HL-60 (cell line): Measurements from ENCODE around the gene CKLF.

Experiments used
- DNase-seq, 2 experiments: peaks; one replicate each; pipeline ENCODE4 v3.0.0-alpha.2; 2010 to 2020; ENCODE audit warnings: low read depth in 1 of 2, low spot score in 1 of 2
- H3K27ac ChIP-seq: fragments of 250-450 bp; sonication (Bioruptor Pico); replicated peaks from 2 replicates; pipeline ENCODE4 v1.5.1; 2020; ENCODE audit warnings: mild to moderate bottlenecking, moderate library complexity
- H3K27me3 ChIP-seq: fragments of 250-450 bp; sonication (Bioruptor Pico); 2 replicates; pipeline ENCODE4 v1.5.1; 2021; ENCODE audit warnings: mild to moderate bottlenecking, moderate library complexity; ENCODE audit not compliant: insufficient read depth, poor library complexity, severe bottlenecking
- H3K4me3 ChIP-seq: replicated peaks from 2 replicates; pipeline ENCODE4 v1.5.1; 2011; ENCODE audit warnings: mild to moderate bottlenecking, control low read depth, low read length; ENCODE audit not compliant: insufficient read depth
- GABPA ChIP-seq: IDR thresholded peaks from 2 replicates; pipeline ENCODE4 v1.6.1; 2012; ENCODE audit warnings: low read depth
- POLR2AphosphoS5 ChIP-seq: IDR thresholded peaks from 2 replicates; pipeline ENCODE4 v1.6.1; 2012; ENCODE audit warnings: low read depth
- SPI1 ChIP-seq: IDR thresholded peaks from 2 replicates; pipeline ENCODE4 v1.6.1; 2012; ENCODE audit warnings: low read depth, mild to moderate bottlenecking, borderline replicate concordance
- TF ChIP-seq, protein P1 (sequence below): IDR thresholded peaks from one replicate; pipeline ENCODE4 v1.5.1; 2011; ENCODE audit warnings: low read length, control low read depth, inconsistent platforms; ENCODE audit not compliant: insufficient read depth
- TF ChIP-seq, protein P2 (sequence below): IDR thresholded peaks from 2 replicates; pipeline ENCODE4 v1.6.1; 2012; ENCODE audit warnings: low read depth; ENCODE audit not compliant: insufficient replicate concordance

CKLF gene

DNA sequence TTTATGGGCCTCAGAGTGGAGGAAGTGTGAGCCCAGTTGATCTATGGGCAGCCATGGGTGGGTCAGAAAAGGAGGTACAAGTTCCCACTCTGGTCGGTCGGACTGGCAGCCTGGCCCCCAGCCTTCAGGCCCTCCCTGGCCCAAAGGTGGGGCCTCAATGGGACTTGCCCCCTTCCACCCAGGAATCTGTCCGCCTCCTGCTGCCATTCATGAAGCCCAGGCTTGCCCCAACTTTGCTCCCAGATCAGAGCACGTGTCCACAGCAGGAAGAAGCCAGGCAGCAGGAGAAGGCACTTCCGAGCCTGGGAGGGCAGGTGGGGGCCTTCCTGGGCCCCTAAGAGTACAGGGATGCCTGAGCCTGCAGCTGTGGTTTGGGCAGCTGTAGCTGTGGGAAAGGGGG, 49.1 kb downstream of the CKLF start:
- H3K27ac ChIP-seq, result no peak overlapping the region
- no peak for DNase-seq
- H3K27me3 ChIP-seq, result no peaks in the 10 kb centered on the region
- no peak overlapping the region for H3K4me3 ChIP-seq
- TF ChIP-seq GABPA, result no peak
- TF ChIP-seq, protein P1, sequence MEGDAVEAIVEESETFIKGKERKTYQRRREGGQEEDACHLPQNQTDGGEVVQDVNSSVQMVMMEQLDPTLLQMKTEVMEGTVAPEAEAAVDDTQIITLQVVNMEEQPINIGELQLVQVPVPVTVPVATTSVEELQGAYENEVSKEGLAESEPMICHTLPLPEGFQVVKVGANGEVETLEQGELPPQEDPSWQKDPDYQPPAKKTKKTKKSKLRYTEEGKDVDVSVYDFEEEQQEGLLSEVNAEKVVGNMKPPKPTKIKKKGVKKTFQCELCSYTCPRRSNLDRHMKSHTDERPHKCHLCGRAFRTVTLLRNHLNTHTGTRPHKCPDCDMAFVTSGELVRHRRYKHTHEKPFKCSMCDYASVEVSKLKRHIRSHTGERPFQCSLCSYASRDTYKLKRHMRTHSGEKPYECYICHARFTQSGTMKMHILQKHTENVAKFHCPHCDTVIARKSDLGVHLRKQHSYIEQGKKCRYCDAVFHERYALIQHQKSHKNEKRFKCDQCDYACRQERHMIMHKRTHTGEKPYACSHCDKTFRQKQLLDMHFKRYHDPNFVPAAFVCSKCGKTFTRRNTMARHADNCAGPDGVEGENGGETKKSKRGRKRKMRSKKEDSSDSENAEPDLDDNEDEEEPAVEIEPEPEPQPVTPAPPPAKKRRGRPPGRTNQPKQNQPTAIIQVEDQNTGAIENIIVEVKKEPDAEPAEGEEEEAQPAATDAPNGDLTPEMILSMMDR, result no peak
- TF ChIP-seq SPI1, result no peak
- no peak for TF ChIP-seq POLR2AphosphoS5
- TF ChIP-seq, protein P2, sequence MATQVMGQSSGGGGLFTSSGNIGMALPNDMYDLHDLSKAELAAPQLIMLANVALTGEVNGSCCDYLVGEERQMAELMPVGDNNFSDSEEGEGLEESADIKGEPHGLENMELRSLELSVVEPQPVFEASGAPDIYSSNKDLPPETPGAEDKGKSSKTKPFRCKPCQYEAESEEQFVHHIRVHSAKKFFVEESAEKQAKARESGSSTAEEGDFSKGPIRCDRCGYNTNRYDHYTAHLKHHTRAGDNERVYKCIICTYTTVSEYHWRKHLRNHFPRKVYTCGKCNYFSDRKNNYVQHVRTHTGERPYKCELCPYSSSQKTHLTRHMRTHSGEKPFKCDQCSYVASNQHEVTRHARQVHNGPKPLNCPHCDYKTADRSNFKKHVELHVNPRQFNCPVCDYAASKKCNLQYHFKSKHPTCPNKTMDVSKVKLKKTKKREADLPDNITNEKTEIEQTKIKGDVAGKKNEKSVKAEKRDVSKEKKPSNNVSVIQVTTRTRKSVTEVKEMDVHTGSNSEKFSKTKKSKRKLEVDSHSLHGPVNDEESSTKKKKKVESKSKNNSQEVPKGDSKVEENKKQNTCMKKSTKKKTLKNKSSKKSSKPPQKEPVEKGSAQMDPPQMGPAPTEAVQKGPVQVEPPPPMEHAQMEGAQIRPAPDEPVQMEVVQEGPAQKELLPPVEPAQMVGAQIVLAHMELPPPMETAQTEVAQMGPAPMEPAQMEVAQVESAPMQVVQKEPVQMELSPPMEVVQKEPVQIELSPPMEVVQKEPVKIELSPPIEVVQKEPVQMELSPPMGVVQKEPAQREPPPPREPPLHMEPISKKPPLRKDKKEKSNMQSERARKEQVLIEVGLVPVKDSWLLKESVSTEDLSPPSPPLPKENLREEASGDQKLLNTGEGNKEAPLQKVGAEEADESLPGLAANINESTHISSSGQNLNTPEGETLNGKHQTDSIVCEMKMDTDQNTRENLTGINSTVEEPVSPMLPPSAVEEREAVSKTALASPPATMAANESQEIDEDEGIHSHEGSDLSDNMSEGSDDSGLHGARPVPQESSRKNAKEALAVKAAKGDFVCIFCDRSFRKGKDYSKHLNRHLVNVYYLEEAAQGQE, result no peak

DNA sequence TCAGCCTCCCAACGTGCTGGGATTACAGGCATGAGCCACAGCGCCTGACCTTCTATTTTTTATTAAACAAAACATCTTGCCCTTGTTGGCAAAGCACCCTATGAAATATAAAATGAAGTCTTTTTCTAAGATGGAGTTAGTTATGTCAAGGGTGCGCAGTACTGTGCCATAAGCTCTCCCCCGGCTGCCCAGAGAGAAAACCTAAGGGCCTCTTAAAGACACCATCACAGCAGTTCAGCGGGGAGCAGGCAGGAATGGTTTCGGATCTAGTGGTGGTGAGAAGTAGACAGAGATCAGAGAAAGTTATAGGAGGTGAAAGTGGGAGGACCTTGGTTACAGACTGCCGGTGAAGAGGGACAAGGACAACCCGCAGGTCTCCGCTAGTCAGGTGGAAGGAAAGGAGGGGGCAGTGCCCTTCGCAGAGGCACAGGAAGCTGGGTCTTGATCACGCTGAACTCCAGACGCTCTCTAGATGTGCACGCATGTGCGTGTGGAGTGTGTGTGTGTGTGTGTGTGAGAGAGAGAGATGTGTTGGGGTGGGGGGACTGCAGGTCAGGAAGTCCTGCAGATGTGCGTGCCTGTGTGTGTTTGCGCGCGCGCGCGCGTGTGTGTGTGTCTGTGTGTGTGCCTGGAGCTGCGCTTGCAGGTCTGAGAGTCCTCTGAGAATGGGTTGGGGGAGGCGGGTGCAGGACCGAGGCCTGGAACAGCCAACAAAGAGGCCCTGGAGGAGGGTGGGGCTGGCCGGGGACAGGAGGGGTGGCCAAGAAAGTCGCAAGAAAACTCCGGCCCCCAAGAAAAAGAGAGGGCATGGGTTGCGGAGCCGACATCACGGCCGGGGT, 51.4 kb downstream of the CKLF start:
- no peaks in the 10 kb centered on the region for H3K27me3 ChIP-seq
- DNase-seq, result peak; percentile 86 to 95
- peak overlapping the region; percentile 88 for H3K27ac ChIP-seq
- TF ChIP-seq POLR2AphosphoS5, result peak; percentile 89
- no peak for TF ChIP-seq GABPA
- TF ChIP-seq SPI1, result no peak
- H3K4me3 ChIP-seq, result peak overlapping the region; percentile 84

DNA sequence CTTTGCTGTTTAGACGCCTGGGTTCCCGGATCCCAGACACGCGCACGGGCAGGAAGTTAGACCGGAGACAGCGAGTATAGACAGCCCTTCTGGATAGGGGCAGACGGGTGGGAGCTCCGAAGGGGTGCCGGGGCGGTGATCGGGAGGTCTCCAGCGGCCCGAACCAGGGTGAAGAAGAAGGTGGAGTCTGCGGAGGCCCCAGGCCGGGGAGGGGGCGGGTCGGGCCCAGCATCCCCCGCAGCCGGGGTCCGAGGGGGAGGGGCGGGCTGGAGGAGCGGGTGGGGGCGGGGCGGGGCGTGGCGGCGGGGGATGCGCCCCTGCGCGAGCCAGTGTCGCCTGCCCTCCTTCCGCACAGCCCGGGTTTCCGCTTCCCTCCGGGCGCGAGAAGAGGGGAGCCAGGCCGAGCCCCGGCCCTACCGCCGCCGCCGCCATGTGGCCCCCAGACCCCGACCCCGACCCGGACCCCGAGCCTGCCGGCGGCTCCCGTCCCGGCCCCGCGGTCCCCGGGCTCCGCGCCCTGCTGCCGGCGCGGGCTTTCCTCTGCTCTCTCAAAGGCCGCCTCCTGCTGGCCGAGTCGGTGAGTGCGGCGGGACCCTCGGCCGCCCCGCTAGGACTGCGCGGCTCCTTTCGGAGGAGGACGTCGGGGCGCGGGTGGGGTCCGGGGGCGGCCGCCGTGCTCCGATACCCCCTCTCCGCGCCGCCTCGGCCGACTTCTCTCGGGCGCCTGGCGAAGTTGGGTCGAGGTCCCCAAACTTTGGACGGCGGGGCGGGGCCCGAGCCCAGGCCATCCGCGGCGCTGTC, 52.2 kb downstream of the CKLF start, which contains the start of gene CMTM3:
CMTM3 (plus strand) TSS at position 329 of the 801 bp plus-strand sequence; CDS start at position 431, 102 bp downstream.
- Histone ChIP-seq H3K4me3 (peak within 1 kb of the TSS; percentile 84), H3K27ac (peak within 1 kb of the TSS; percentile 88), H3K27me3 (no peaks in the 10 kb centered on the region)
- DNase-seq, result peak in 1 of 2 experiments; percentile 65
- peak; percentile 49 for TF ChIP-seq GABPA
- no peak; the same call in 1 of the 2 replicates for TF ChIP-seq POLR2AphosphoS5
- TF ChIP-seq, protein P2, result peak; percentile 10

DNA sequence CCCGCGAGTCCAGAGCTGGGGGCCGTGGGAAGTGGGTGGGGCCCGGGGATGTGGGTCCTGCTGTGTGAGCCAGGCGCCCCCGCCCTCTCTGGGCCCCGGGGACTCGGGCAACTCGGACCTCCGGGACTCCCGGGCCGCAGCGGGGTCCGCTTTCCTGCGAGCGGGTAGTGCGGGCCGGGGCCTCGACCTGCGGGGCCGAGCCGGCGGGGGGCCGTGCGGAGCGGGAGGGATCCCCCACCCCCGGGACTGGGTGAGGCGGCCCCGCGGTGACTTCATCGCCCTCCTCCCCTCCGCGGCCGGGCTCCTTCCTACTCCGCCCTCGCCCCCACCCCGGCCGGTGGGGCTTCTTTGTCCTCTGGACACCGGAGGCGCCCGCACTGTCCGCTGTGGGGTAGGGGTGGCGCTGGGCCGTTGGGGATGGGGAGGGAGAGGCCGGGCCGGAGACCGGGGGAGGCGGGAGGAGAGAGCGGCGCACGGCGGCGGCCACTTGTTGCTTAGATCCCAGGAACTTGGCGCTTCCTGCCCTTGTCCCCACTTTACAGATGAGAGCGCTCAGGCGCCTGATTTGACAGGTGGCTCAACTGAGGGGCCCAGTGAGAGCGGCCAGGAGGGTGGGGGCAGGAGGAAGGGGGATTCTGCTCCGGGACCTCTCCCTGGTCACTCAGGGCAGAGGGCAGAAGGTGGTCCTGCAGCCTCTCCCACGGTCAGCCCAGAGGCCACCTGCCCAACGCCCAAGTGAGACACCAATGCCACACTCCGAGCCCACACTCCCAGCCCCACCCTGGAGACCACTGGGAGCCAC, 53.0 kb downstream of the CKLF start:
- no peaks in the 10 kb centered on the region for H3K27me3 ChIP-seq
- peak overlapping the region; percentile 75 for H3K27ac ChIP-seq
- no peak for TF ChIP-seq GABPA
- TF ChIP-seq POLR2AphosphoS5, result no peak
- TF ChIP-seq, protein P1, result no peak
- TF ChIP-seq, protein P2, result no peak
- no peak for TF ChIP-seq SPI1
- H3K4me3 ChIP-seq, result peak overlapping the region; percentile 84
- DNase-seq, result peak in 1 of 2 experiments; percentile 23
